Retinal pigment epithelial cell (primary cell): ENCODE data around the gene CHRNA9.
A peak's percentile ranks its signal among the peaks of the same experiment; 100 is the strongest.

Experiments
- DNase-seq: peaks from one replicate; pipeline ENCODE4 v3.0.0-alpha.2; 2010; ENCODE audit warnings: low read depth
- H3K4me3 ChIP-seq: 2 replicates; pipeline ENCODE4 v1.5.1; 2011; ENCODE audit warnings: mild to moderate bottlenecking, low read length, control low read depth, moderate library complexity
- CTCF ChIP-seq: conservative IDR thresholded peaks from 2 replicates; pipeline ENCODE4 v1.5.1; 2011; ENCODE audit warnings: low read depth, low read length, control low read depth, inconsistent platforms

Gene CHRNA9

DNA sequence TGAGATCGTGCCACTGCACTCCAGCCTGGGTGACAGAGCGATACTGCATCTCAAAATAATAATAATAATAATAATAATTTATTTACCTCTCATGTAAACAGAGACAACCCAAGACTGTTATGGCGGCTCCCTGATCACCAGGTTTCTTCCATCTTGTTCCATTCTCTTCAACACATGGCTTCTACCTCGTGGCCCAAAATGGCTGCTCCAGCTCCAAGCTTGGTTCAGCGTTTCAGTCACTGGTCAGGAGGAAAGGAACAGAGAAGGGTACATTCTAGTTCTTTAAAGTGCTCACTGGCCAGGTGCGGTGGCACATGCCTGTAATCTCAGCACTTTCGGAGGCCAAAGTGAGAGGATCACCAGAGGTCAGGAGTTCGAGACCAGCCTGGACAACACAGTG lies 24.9 kb upstream of the CHRNA9 start:
- H3K4me3 ChIP-seq = no peak overlapping the region
- TF ChIP-seq CTCF = no peak
- DNase-seq = no peak

- no peak for TF ChIP-seq CTCF
- DNase-seq = no peak
- no peak overlapping the region for H3K4me3 ChIP-seq
Observed at GRCh38 chr4:40311811-40312346, 23.3 kb upstream of the CHRNA9 start.

DNA sequence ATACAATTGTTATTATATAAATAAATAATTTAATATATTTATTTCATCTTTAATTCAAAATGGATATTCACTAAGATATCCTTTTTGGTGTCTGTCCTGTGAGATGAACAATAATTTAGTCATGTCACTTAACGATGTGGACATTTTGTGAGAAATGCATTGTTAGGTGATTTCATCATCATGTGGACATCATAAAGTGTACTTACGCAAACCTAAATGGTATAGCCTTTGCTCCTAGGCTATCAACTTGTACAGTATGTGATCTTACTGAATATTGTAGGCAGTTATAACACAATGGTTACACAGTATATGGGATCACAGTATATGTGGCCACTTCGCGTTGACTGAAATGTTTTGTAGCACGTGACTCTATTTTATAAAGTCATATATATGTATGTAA lies 20.2 kb upstream of the CHRNA9 start:
- no peak for DNase-seq
- no peak overlapping the region for H3K4me3 ChIP-seq
- TF ChIP-seq CTCF = no peak

DNA sequence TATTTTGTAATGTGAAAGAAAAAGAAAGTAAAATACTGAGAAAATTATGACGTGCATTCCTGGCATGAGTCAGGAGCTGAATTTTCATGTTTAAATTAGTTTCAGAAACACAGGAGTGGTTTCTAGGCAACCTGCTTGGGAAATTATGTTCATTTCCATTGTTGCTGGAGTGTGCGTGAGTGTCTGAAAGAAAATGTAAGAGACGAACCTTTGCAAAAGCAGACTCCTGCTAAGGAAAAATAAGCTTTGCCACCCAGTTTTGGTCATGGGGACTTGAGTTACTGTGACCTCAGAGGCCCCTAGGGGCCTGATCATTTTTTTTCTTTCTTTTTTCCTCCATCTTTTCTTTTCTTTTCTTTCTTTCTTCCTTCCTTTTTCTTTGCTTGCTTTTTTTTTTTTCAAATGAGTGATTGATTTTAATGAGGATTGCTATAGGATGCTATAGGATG lies 18.8 kb upstream of the CHRNA9 start:
- peak; percentile 82 for DNase-seq
- no peak for TF ChIP-seq CTCF
- H3K4me3 ChIP-seq = peak overlapping the region; percentile 49

- peak overlapping the region; percentile 49 for H3K4me3 ChIP-seq
- DNase-seq = peak; percentile 85
- peak; percentile 71 for TF ChIP-seq CTCF
Observed at GRCh38 chr4:40316782-40317635, 18.1 kb upstream of the CHRNA9 start.

DNA sequence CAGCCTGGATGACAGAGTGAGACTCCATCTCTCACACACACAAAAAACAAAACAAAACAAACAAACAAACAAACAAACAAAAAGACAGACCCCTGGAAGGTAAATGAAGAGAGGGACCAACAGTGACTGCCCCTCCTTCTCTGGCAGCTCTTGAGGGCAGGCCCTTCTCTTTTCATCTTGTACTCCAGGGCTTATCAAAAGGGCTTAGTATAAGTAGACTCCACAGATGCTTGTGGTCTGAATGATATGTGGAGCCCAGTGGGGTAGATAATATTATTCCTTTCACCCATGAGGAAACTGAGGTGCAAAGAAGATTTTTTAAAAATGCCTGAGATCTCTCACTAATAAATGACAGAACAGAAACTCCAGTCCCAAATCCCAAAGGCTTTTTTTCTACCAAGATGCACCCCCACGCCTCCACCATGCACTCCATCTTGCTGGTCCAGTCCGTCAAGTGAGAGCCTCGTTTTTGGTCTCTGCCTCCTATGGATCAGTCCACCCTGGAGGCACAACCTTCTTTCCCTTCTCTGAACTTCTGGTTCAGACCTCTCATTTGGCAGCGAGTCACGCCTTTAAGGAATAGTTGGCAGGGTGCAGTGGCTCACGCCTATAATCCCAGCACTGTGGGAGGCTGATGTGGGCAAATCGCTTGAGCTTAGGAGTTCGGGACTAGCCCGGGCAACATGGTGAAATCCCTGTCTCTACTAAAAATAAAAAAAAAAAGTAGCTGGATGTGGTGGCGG lies 17.0 kb upstream of the CHRNA9 start:
- no peak for TF ChIP-seq CTCF
- DNase-seq = no peak
- H3K4me3 ChIP-seq = no peak overlapping the region
